SKM-1 treated with dmso at 0.1 percent for 144 hours (cell line): ENCODE data around the gene IFNGR1.
"Not testable (repeated sequence)": the region's sequence is repeated elsewhere in the genome, so short reads cannot be mapped to it uniquely, and the experiment has no call there.

Source experiments
- DNase-seq: peaks from one replicate; lab custom pipeline; 2025; ENCODE audit not compliant: unreplicated experiment; lab: John Stamatoyannopoulos, UW

Gene IFNGR1

DNA sequence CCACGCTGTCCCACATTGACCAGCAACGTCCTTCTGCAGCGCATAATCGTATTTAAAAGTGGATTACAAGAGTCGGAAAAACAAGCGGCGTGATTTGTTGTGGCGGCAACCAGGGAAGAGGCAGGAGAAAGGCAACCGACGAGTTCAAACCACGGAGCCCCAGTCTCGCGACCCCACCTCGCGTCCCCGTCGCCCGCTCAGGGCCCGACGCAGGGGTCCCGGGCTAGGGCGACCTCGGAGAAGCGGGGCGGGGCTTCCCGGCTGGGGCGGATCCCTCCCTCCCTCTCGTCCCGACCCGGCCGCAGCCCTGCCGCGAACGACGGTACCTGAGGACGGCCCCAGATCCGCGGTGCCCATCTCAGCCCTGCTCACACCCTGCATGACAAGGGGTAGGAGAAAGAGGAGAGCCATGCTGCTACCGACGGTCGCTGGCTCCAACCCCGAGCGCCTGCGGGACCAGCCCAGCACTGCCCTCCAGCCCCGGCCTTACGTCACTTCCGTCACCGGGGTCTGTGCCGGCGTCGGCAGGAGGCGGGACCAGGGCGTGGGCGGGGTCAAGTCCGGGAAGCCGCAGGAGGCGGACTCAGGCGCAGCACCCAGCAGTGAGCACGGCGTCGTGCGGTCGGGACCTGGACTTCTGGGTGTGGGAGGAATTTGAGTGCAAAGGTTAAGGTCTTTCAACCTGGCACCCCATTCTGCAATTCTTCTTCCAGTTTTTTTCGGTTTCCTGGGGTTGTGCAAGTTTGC is at the start of gene IFNGR1:
IFNGR1 (minus strand) TSS at position 469 of the 747 bp plus-strand sequence; CDS start at position 411, 58 bp downstream.
- DNase-seq, result peak; percentile 96

DNA sequence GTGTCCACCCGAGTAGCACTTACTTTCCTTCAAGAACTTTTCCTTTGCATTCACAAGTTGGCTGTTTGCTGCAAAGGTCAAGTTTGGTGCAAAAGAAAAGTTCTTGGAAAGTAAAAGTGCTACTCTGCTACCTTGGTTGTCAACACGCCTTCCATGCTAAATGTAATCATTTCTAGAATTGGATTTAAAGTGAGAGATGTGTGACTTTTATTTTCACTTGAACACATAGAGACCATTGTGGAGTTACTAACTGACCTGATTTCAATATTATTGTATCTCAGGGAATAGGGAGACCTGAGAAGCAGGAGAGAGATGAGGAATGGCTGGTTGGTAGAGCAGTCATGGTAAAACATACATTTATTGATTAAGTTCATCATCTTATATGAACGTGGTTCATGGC is 49.7 kb upstream of the IFNGR1 start:
- DNase-seq, result no peak

DNA sequence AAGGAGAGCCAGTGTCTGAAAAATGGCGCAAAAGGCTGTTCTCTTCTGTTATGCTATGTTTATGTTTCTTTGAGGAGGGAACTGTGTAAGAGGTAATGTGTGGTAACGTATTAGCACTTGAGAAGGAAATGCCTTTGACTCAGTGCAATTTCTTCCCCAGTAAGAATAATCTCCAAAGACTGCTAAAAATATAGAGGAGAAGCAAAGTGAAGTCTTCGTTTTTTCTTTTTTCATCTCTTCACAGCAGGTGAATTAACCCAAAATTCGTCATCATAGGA is 47.1 kb upstream of the IFNGR1 start:
- DNase-seq, result no peak

DNA sequence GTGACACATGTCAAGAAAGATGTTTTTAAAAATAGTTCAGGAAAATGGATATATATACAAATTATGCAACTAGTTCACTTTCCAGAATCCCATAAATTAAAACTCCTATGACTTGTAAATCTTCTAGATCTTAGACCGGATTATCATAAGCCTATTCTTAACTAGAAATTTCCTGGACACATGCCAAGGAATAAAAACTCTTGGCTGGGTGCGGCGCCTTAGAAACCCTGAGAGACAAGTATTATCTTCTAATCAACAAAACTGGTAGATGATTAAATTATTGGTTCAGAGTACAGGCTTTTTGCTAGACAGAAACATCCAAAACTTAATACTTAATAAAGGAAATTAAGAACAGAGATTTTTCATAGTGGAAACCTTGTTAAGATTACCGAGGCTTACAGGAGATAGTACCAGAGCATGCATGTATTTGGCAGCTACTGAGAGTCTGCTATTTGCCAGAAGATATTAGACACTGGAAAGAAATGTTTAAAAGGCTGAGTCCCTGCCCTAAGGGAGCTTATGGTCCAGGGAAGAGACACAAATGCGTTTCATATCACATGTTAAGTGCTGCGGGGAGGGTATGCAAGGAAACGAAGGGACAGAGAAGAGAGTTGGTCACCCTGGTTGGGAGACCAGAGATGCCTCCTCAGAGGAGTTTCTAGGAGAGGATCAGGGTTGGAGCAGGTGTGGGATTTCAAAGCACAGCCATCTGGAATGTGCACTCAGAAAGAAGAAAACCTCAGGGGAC is 46.5 kb upstream of the IFNGR1 start:
- DNase-seq, result no peak

DNA sequence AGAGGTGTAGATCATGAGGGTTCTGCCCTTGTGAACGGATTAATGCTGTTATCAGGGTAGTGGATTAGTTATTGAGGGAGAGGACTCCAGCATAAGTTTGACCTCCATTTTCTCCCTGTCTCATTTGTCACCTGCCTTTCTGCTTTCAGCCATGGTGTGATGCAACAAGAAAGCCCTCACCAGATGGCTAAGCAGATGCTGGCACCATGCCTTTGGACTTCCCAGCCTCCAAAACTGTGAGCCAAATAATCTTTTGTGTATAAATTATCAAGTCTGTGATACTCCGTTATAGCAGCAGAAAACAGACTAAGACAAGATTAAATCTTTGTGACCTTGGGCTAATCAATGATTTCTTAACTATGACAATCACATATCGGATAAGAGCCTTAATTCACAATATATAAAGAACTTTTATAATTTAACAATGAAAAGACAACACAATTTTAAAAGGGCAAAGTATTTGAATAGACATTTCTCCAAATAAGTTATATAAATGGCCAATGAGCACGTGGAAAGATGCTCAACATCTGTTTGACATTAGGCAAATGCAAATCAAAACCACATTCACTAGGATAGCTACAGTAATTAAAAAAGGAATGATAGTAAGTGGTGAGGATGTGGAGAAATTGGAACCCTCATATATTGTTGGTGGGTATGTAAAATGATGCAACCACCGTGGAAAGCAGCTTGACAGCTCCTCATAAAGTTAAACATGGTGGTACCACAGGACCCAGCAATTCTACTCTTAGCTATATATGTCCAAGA is 45.3 kb upstream of the IFNGR1 start:
- DNase-seq, result no peak

DNA sequence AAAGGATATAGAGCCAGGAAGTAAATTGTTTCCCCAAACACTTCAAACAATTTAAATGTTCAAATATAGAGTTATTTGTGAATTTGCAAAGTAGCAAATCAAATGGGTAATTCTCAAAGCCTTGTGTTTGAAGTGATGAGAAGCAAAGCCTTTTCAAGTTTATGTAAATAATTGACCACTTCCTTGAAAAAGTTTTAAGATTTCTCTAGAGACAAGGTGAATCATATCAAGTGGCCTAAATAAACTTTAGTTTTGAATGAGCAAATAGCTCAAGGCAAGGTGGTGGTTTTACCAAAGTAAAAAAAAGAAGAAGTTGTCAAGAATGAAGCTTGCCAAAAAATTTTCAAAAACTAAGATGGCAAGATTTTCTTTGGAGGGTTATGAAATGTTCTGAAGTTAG is 42.6 kb upstream of the IFNGR1 start:
- DNase-seq, result no peak

DNA sequence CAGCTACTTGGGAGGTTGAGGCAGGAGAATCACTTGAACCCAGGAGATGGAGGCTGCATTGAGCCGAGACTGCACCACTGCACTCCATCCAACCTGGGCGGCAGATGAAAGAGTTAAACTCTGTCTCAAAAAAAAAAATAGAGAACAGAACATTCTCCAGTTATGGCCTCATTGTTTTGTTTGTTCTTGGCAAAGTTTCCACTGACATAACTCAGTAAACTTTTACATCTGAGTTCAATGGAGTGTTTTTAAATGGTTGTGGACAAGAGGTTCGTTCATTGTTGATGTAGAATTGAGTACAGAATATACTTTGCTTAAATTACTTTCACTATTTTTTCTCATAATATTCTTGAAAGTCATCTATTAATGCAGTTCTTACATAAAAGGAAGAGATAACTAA is 42.2 kb upstream of the IFNGR1 start:
- no peak for DNase-seq

DNA sequence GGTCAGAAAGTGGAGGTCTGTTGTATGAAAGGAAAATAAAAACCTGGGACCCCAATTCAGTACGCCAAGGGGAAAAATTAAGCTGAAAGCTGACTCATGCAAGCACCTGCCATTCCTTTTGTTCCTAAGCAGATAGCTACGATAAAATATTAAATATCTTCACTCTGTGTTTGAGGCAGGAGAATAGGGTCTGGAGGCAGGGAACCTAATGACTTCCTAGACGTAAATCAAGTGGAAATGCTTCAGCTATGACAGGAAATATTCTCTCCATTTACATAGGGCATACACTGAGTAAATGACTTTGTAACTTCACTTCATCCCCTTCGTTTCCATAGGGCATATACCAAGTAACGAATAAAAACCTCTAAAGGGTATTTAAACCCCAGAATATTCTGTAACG is 41.0 kb upstream of the IFNGR1 start:
- no peak for DNase-seq

DNA sequence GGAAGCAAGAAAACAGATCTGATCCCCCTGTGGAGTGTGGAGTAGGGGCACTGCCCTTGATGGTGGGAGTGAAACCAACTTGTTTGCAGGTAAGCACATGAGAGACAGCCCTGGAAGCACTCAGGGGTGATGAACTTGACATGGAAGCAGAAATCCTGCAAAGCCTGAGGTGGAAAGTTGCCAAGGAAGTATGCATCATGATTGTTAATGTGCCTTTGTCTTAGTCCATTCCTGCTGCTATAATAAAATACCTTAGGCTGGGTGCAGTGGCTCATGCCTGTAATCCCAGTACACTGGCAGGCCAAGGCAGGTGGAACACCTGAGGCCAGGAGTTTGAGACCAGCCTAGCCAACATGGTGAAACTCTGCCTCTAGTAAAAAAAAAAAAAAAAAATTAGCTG is 40.2 kb upstream of the IFNGR1 start:
- no peak for DNase-seq

DNA sequence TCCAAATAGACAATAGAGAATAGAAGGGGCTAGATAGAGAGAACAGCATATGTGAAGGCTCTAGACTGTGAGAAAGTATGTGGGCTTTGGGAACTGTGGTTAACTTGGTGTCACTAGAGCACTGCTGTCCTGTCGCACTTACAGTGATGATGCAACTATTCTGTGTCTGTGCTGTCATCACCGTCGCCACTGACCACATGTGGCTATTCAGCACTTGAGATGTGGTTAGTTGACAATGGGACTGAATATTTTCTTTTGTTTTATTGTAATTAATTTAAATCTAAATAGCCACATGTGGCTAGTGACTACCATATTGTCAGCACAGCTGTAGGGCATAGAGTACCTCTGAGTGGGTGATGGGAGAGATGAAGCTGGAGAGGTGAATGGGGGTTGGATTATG is 39.0 kb upstream of the IFNGR1 start:
- peak; percentile 30 for DNase-seq

DNA sequence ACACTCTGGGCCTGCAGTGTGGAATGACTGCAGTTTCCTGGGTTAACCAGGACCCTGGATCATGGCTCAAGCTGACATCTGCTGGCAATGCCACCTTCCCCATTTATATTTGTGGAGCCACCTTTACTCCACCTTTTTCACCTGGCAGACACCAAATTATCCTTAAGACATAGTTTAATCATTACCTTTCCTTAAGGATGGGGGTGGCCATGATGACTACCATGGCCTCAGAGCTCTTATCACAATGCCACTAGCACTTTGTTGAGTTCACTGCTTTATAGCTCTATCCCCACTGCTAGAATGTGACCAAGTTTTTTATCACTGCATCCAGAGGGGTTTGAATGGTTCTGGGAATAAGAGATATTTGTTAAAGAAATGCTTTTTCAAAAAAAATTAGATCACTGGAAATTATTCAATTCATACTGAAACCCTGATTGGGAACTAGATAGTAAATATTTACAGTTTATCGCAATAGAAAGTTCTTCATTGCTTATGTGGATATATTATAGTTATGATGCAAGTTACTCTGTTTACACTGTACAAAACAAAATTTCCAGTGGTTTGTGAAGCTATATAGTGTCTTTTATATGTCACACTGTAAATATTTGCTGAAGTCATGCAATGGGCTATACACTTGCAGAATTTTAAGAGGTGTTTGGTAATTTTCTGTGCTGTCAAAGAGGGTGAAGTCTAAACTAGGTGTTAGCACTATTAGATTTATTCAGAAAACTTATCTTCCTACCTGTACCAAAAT is 37.3 kb upstream of the IFNGR1 start:
- no peak for DNase-seq

DNA sequence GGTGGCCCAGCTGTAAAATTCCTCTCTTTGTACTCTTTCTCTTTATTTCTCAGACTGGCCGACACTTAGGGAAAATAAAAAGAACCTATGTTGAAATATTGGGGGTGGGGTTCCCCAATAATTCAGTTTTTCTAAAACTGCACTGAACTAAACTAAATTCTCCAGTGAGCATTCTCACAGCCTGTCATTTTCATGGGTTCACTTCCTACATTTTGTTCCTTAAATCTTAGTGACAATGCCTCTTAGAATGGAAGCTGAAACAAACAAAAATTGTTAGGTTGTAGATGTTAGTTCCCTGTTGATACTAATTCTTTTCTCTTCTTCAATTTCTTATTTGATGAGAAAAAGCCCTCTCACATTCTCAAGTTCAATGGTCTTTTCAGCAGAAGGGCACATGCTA is 35.8 kb upstream of the IFNGR1 start:
- no peak for DNase-seq

DNA sequence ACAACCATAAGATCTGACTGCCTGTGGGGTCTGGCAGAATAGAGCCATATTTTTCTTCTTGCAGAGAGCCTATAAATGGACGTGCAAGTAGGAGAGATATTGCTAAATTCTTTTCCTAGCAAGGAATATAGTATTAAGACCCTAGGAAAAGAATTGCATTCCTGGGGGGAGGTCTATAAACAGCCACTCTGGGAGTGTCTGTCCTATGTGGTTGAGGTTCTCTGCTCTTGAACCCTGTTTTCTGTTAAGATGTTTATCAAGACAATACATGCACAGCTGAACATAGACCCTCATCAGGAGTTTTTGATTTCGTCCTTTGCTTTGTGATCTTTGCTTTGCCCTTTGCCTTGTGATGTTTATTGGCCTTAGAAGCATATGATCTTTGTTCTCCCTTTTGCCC is 35.2 kb upstream of the IFNGR1 start:
- not testable (repeated sequence) for DNase-seq

DNA sequence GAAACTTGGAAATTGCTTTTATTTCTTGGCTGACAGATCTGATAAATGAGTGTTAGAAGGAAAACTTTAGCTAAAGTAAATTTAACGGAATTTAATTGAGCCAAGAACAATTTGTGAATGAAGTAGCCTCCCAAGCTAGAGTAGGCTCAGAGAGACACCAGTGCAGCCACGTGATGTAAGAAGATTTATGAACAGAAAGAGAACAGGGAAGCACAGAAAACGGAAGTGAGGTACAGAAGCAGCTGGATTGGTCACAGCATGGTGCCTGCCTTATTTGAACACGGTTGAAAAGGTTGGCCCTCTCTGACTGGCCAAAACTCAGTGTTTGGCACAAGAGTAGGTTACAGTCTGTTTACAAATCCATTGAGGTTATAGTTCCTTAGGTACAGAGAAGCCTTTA is 29.5 kb upstream of the IFNGR1 start:
- DNase-seq, result peak; percentile 65

DNA sequence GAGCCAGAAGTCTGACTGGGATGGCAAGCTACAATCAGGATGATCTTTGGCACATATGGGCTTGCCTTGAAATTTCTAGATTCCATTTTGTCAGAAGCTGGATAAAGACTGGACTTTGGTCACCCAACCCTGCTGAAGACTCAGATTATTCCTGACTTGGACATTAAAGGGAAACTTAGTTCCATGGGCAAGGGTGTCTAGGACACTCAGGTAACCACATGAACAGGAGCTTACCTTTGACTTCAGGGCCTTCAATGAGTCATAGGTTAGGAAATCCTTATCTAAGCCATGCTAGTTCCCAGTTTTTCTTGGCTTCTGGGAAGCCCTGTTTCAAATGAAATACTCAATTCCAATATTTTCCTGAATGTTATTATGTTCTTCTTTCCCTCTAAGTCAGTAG is 28.5 kb upstream of the IFNGR1 start:
- DNase-seq, result no peak

DNA sequence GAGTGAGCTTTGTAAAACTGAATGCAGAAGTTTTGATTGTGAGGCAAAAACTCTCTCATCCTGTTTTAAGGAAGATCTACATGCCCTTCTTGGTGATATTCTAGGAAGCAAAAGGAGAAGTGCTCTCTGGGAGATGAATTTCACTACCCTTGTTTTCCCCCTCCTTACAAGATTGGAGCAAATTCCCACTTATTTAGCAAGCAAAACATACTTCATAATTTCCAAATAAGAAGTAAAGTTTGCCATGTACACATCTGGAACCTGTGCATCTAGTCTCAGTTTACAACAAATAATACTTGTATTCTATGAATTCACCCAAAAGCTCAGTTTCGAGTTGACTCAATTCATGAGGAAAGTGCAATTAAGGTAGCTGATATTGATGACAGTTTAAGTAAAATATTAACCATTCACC is 27.6 kb upstream of the IFNGR1 start:
- DNase-seq, result no peak

DNA sequence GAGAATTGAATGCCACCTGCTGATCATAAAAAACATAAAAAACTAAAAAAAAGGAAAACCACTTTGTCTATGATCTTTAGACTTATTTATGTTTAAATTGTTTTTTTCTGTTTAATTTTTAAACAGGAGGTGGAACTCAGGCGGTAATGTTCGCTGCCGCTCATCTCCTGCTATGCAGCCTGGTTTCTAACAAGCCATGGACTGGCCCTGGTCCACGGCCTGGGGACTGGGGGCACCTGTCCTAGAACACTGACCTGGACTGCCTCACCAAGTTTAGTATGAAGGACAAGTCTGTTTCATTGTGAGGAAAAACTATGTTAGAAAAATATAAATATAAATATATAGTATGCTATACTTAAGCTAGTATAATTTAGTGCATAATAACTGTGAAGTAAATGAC is 27.0 kb upstream of the IFNGR1 start:
- DNase-seq, result no peak

DNA sequence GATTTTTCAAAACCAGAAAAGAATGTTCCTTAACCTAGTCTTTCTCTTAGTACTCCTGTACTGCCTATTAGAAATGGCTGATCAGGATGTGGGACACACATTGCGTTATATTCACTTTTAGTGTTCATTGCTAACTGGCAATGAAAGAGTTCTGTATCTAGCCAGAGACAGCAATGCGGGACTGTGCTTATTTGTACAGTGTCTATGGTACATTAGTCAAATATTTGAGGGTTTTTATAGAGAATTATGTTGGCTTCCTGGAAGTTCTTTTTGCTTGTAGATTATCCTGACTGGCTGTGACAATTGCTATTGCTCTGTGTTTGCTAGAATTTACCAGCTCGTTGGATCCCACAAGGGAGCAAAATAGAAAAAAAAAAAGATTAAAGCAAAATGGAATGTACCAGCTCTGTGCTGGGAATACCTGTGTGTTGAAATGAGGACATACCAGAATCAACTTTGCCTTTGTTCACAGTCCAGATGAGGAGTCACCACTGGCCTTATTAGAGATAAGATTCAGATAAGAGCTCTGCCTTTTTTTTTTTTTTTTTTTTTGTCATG is 22.4 kb upstream of the IFNGR1 start:
- DNase-seq, result no peak

DNA sequence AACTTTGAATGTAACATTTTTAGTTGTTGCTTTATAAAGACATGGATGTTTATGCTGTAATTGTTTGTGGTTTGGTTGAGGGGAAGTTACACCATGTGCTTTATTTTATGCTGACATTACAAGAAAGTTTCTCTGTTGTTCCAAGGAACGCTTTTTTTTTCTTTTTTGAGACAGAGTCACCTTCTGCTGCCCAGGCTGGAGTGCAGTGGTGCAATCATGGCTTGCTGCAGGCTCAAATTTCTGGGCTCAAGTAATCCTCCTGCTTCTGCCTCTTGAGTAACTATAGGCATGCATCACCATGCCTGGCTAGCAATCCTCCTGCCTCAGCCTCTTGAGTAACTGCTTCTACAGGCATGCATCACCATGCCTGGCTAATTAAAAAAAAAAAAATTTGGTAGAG is 21.0 kb upstream of the IFNGR1 start:
- DNase-seq, result peak; percentile 90

DNA sequence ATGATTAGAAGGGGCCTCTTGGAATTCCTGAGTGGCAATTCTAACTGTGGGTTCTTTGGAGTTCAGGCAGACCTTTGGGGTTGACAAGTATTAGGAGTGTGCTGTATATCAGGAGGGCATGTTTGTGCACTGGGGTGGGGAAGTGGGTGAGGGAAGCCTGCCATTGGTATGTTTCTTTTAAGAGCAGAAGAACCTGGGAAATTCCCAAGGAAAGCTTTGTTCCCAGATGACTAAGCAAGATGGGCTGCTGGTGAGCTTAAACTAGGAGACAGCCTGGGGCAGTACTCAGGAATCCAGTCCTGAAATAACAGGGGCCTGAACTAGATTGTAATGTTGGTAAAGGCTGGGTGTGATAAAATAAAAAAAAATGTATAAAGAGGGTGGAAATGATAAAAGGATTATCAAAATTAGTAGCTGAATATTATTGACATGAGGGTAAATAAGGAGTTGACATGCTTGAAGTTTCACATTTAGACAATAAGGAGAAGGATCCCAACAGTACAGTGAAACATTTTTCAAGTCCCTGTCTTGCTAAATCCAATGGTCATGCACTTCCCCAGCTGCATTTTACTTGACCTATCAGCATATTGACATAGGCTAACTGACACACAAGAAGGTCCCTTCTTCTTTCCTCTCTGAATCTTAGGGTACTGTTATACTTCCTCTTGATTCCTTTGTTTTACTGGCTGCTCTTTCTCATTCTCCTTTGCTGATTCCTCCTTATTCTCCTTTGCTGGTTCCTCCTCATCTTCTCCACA is 18.4 kb upstream of the IFNGR1 start:
- peak; percentile 8 for DNase-seq
